Breast epithelium (tissue), 4 donors: Measurements from ENCODE around the gene TSPAN17. TPM values are rescaled to one million over a fixed set of nuclear protein-coding genes. Genes with fewer than 3 reads are reported as not detected.

Experiments used
- DNase-seq, 2 donors: peaks; one replicate each; pipeline ENCODE4 v3.0.0-alpha.2; 2019; ENCODE audit warnings: low spot score in 2 of 2
- H3K27ac ChIP-seq, 2 donors: fragments of 200-600 bp; sonication (generic) in 1 of 2; one replicate each; pipeline ENCODE4 v1.5.1; 2016 to 2019; ENCODE audit warnings: mild to moderate bottlenecking in 1 of 2
- H3K27me3 ChIP-seq, 2 donors: fragments of 200-600 bp; sonication (generic) in 1 of 2; one replicate each; pipeline versions ENCODE4 v1.5.1 to v1.6.0; 2017 to 2019; ENCODE audit warnings: control low read depth in 1 of 2, mild to moderate bottlenecking in 1 of 2
- H3K36me3 ChIP-seq: fragments of 200-600 bp; one replicate; pipeline ENCODE4 v1.5.1; 2019
- H3K4me1 ChIP-seq, 2 donors: fragments of 200-600 bp; sonication (generic); one replicate each; pipeline ENCODE4 v1.5.1; 2016 to 2019; ENCODE audit warnings: control low read depth in 1 of 2
- H3K4me3 ChIP-seq, 3 donors: fragments of 200-600 bp; sonication (generic); 1 replicate in 2 of 3; 2 replicates in 1 of 3; pipeline ENCODE4 v1.5.1; 2016 to 2019; ENCODE audit warnings: mild to moderate bottlenecking in 3 of 3, moderate library complexity in 2 of 3
- H3K9me3 ChIP-seq, 2 donors: fragments of 200-600 bp; sonication (generic) in 1 of 2; one replicate each; pipeline ENCODE4 v1.5.1; 2016 to 2019; ENCODE audit warnings: control low read depth in 1 of 2
- POLR2A ChIP-seq: fragments of 450-650 bp; IDR thresholded peaks from one replicate; pipeline ENCODE4 v1.6.1; 2016; ENCODE audit warnings: antibody characterized with exemption, mild to moderate bottlenecking, moderate library complexity
- POLR2AphosphoS5 ChIP-seq, 3 donors: sonication (generic); formaldehyde crosslinking; IDR thresholded peaks; one replicate each; pipeline ENCODE4 v1.6.1; 2017; ENCODE audit warnings: antibody characterized with exemption in 3 of 3
- intact Hi-C: fragments of 100-400 bp; cut with DNase I; formaldehyde crosslinking; loops from one replicate; pipeline ENCODE4 v1.15.1; 2023; ENCODE audit warnings: low total_unique reads
- total RNA-seq, 3 donors: library from RNA; depleted of rRNA; stranded (reverse); fragments of >200 nt; gene quantifications; one replicate each; pipeline ENCODE4 v1.1.0, GENCODE V29; 2016
- TF ChIP-seq, protein P1 (sequence below), 3 donors: fragments of 450-650 bp; IDR thresholded peaks; one replicate each; pipeline ENCODE4 v1.5.1; 2016 to 2017; ENCODE audit warnings: antibody characterized with exemption in 3 of 3, mild to moderate bottlenecking in 3 of 3, moderate library complexity in 3 of 3

TSPAN17 gene
- total RNA-seq, 3 donors from 2014 or later = 10.4 to 20.0 (median 18.3) TPM

DNA sequence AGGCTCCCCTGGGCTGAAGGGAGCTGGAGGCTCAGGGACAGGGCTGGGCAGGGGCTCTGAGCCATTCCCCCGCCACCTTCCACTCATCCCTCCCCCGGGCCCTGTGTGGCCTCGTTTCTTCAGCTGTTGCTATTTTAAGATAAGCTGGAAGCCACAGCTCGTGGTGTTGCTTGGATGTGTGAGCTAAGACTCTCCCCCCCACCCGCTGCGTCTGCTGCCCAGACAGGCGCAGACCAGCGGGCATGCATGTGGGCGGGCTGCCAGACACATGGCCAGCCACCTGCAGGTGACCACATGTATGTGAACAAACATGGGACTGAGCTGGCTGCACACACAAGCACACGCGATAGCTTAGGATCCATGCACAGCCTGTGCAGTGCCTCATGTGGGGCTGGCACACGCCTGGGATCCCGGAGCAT is 25.6 kb upstream of the TSPAN17 start:
- no peaks in the 10 kb centered on the region for H3K36me3 ChIP-seq
- no peak overlapping the region for H3K4me3 ChIP-seq
- intact Hi-C loops = no loop called here
- H3K9me3 ChIP-seq = no peaks in the 10 kb centered on the region
- peaks cover 17 to 79% of the 10 kb centered on the region in 2 donors for H3K27me3 ChIP-seq
- DNase-seq = no peak
- H3K4me1 ChIP-seq = peaks cover 0 to 11% of the 10 kb centered on the region in 2 donors
- TF ChIP-seq POLR2A = no peak
- no peak for TF ChIP-seq POLR2AphosphoS5 (IDR thresholded peaks at IDR 0.05)
- TF ChIP-seq, protein P1, sequence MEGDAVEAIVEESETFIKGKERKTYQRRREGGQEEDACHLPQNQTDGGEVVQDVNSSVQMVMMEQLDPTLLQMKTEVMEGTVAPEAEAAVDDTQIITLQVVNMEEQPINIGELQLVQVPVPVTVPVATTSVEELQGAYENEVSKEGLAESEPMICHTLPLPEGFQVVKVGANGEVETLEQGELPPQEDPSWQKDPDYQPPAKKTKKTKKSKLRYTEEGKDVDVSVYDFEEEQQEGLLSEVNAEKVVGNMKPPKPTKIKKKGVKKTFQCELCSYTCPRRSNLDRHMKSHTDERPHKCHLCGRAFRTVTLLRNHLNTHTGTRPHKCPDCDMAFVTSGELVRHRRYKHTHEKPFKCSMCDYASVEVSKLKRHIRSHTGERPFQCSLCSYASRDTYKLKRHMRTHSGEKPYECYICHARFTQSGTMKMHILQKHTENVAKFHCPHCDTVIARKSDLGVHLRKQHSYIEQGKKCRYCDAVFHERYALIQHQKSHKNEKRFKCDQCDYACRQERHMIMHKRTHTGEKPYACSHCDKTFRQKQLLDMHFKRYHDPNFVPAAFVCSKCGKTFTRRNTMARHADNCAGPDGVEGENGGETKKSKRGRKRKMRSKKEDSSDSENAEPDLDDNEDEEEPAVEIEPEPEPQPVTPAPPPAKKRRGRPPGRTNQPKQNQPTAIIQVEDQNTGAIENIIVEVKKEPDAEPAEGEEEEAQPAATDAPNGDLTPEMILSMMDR (IDR thresholded peaks at IDR 0.05) = no peak
- H3K27ac ChIP-seq = no peak overlapping the region

DNA sequence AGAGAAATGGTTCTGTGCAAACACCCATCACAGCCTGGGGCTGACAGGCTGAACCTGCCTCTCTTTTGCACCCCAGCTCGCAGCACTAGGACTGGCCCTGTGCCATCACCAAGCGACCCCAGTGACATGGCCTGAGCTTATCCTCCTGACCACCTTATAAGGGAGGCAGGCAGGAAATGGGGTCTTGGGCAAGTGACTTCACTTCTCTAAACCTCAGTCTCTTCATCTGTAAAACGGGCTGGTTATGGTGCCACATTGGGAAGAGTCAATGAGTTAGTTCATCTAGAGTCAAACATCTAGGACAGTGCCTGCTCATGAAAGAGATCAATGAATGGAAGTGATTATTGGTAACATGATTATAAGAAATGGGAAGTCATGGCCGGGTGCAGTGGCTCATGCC is 23.1 kb upstream of the TSPAN17 start:
- intact Hi-C loops = no loop called here

DNA sequence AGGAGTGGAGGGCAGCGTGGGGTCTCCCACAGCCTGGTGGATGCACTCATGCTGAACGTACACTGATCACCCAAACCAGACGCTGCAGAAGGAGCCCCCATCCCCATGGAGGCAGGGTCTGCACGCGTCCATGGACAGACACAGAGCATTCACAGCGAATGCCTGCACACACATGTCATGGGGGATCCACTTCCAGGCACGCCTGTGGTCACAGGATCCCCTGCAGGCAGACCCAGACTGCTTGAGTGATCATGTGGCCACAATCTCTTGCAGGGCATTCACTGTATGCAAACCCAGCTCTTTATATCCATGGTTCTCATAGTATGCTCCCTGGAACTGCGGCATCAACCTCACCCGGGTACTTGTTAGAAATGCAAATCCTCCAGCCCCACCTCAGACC is 22.3 kb upstream of the TSPAN17 start:
- H3K27me3 ChIP-seq = peaks cover 16 to 80% of the 10 kb centered on the region in 2 donors
- H3K4me3 ChIP-seq = no peak overlapping the region
- H3K36me3 ChIP-seq = no peaks in the 10 kb centered on the region
- peaks cover under 1 to 5% of the 10 kb centered on the region in 2 donors for H3K4me1 ChIP-seq
- intact Hi-C loops = no loop called here
- TF ChIP-seq, protein P1 (IDR thresholded peaks at IDR 0.05) = no peak
- no peak for TF ChIP-seq POLR2AphosphoS5 (IDR thresholded peaks at IDR 0.05)
- no peak for TF ChIP-seq POLR2A
- H3K9me3 ChIP-seq = no peaks in the 10 kb centered on the region
- DNase-seq = no peak
- no peak overlapping the region for H3K27ac ChIP-seq

More for the DNA sequence above, 23.1 kb upstream of the TSPAN17 start:
- H3K4me1 ChIP-seq = peaks cover 0 to 9% of the 10 kb centered on the region in 2 donors
- peaks cover 17 to 80% of the 10 kb centered on the region in 2 donors for H3K27me3 ChIP-seq
- H3K27ac ChIP-seq = no peak overlapping the region
- H3K4me3 ChIP-seq = no peak overlapping the region
- H3K36me3 ChIP-seq = no peaks in the 10 kb centered on the region
- TF ChIP-seq, protein P1 (IDR thresholded peaks at IDR 0.05) = no peak
- DNase-seq = no peak
- no peaks in the 10 kb centered on the region for H3K9me3 ChIP-seq

DNA sequence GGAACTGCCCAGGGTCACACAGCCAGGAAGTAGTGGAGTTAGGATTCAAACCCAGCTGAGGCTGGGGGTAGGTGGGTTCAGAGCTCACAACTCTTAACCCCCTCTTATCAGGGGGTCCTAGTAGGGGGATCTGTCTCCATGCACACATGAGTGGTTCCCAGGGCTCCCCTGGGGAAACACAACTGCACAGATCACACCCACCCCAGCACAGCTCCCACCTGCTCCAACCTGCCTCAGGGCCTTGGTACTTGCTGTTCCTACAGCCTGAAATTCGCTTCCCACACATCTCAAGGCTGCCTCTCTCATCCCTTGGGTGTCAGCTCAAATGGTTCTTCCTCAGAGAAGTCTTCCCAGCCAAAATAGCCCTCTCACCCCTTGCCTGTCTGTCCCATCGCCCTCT is 21.8 kb upstream of the TSPAN17 start:
- intact Hi-C loops = no loop called here
- no peak overlapping the region for H3K4me3 ChIP-seq

More for the DNA sequence above, 21.8 kb upstream of the TSPAN17 start:
- no peaks in the 10 kb centered on the region for H3K36me3 ChIP-seq
- DNase-seq = no peak
- TF ChIP-seq POLR2AphosphoS5 (IDR thresholded peaks at IDR 0.05) = no peak
- TF ChIP-seq, protein P1 (IDR thresholded peaks at IDR 0.05) = no peak
- no peak for TF ChIP-seq POLR2A
- peaks cover 13 to 80% of the 10 kb centered on the region in 2 donors for H3K27me3 ChIP-seq
- H3K27ac ChIP-seq = no peak overlapping the region
- H3K4me1 ChIP-seq = peaks cover 4 to 6% of the 10 kb centered on the region in 2 donors
- H3K9me3 ChIP-seq = no peaks in the 10 kb centered on the region
